HUES6 (cell line): Measurements from ENCODE around the gene NAV3.

ENCODE experiments used
- H3K27ac ChIP-seq: 2 replicates; pipeline ENCODE4 v1.7.0; 2013; ENCODE audit warnings: low read depth, mild to moderate bottlenecking, low read length, inconsistent platforms
- H3K27me3 ChIP-seq: 2 replicates; pipeline ENCODE4 v1.6.1; 2013; ENCODE audit warnings: low read length; ENCODE audit not compliant: control insufficient read depth, insufficient read depth
- H3K36me3 ChIP-seq: 2 replicates; pipeline ENCODE4 v1.6.1; 2013; ENCODE audit warnings: low read length; ENCODE audit not compliant: control insufficient read depth, insufficient read depth
- H3K4me1 ChIP-seq: 2 replicates; pipeline ENCODE4 v1.6.1; 2013; ENCODE audit warnings: low read length; ENCODE audit not compliant: control insufficient read depth, insufficient read depth
- H3K4me3 ChIP-seq: 2 replicates; pipeline ENCODE4 v1.5.1; 2013; ENCODE audit warnings: low read depth, low read length
- H3K9ac ChIP-seq: one replicate; pipeline ENCODE4 v1.6.1; 2013; ENCODE audit warnings: mild to moderate bottlenecking, low read length
- H3K9me3 ChIP-seq: 2 replicates; pipeline ENCODE4 v1.6.1; 2013; ENCODE audit warnings: low read depth, low read length; ENCODE audit not compliant: control insufficient read depth, insufficient read depth

Gene NAV3

GRCh38 chr12:77979597-77980250, 149.0 kb downstream of the NAV3 start:
- H3K9ac ChIP-seq, result no peak overlapping the region
- no peak overlapping the region for H3K27ac ChIP-seq
- H3K4me1 ChIP-seq, result no peaks in the 10 kb centered on the region

GRCh38 chr12:77980782-77981181, 150.1 kb downstream of the NAV3 start:
- H3K4me3 ChIP-seq, result no peak overlapping the region
- H3K36me3 ChIP-seq, result no peaks in the 10 kb centered on the region
- no peaks in the 10 kb centered on the region for H3K27me3 ChIP-seq
- no peak overlapping the region for H3K27ac ChIP-seq
- H3K4me1 ChIP-seq, result no peaks in the 10 kb centered on the region
- no peaks in the 10 kb centered on the region for H3K9me3 ChIP-seq
- no peak overlapping the region for H3K9ac ChIP-seq

More at GRCh38 chr12:77979597-77980250, 149.0 kb downstream of the NAV3 start:
- no peak overlapping the region for H3K4me3 ChIP-seq
- no peaks in the 10 kb centered on the region for H3K9me3 ChIP-seq
- no peaks in the 10 kb centered on the region for H3K36me3 ChIP-seq
- H3K27me3 ChIP-seq, result no peaks in the 10 kb centered on the region

GRCh38 chr12:77983859-77984258, 153.2 kb downstream of the NAV3 start:
- no peak overlapping the region for H3K4me3 ChIP-seq
- no peaks in the 10 kb centered on the region for H3K27me3 ChIP-seq
- H3K27ac ChIP-seq, result no peak overlapping the region
- H3K9ac ChIP-seq, result no peak overlapping the region
- no peaks in the 10 kb centered on the region for H3K36me3 ChIP-seq
- no peaks in the 10 kb centered on the region for H3K4me1 ChIP-seq
- H3K9me3 ChIP-seq, result no peaks in the 10 kb centered on the region

GRCh38 chr12:77992760-77993159, 162.1 kb downstream of the NAV3 start:
- H3K9ac ChIP-seq, result no peak overlapping the region
- no peaks in the 10 kb centered on the region for H3K36me3 ChIP-seq
- no peaks in the 10 kb centered on the region for H3K4me1 ChIP-seq
- H3K27me3 ChIP-seq, result no peaks in the 10 kb centered on the region
- 0 out of 2 replicates have a peak, but pooled peaks cover 4% of the 10 kb centered on the region for H3K9me3 ChIP-seq
- no peak overlapping the region for H3K4me3 ChIP-seq
- H3K27ac ChIP-seq, result no peak overlapping the region

GRCh38 chr12:77993658-77994057, 163.0 kb downstream of the NAV3 start:
- no peaks in the 10 kb centered on the region for H3K36me3 ChIP-seq
- H3K4me1 ChIP-seq, result no peaks in the 10 kb centered on the region
- no peak overlapping the region for H3K4me3 ChIP-seq
- H3K27me3 ChIP-seq, result no peaks in the 10 kb centered on the region
- H3K9me3 ChIP-seq, result 0 out of 2 replicates have a peak, but pooled peaks cover 4% of the 10 kb centered on the region
- no peak overlapping the region for H3K27ac ChIP-seq
- no peak overlapping the region for H3K9ac ChIP-seq

- Histone ChIP-seq H3K36me3 (no peaks in the 10 kb centered on the region), H3K4me1 (no peaks in the 10 kb centered on the region), H3K27ac (no peak overlapping the region), H3K4me3 (no peak overlapping the region), H3K9me3 (no peaks in the 10 kb centered on the region), H3K9ac (no peak overlapping the region), H3K27me3 (no peaks in the 10 kb centered on the region)
These were observed 164.9 kb downstream of the NAV3 start for GRCh38 chr12:77995436-77996167.

GRCh38 chr12:77996670-77997069, 166.0 kb downstream of the NAV3 start:
- Histone ChIP-seq H3K4me1 (no peaks in the 10 kb centered on the region), H3K27ac (no peak overlapping the region), H3K36me3 (no peaks in the 10 kb centered on the region)

GRCh38 chr12:77998236-77998786, 167.6 kb downstream of the NAV3 start:
- Histone ChIP-seq H3K27me3 (no peaks in the 10 kb centered on the region), H3K4me1 (no peaks in the 10 kb centered on the region), H3K4me3 (no peak overlapping the region), H3K27ac (no peak overlapping the region), H3K9me3 (no peaks in the 10 kb centered on the region), H3K36me3 (no peaks in the 10 kb centered on the region), H3K9ac (no peak overlapping the region)

More at GRCh38 chr12:77996670-77997069, 166.0 kb downstream of the NAV3 start:
- Histone ChIP-seq H3K27me3 (no peaks in the 10 kb centered on the region), H3K9me3 (no peaks in the 10 kb centered on the region), H3K9ac (no peak overlapping the region), H3K4me3 (no peak overlapping the region)

- no peaks in the 10 kb centered on the region for H3K36me3 ChIP-seq
- H3K9me3 ChIP-seq, result no peaks in the 10 kb centered on the region
- H3K4me3 ChIP-seq, result no peak overlapping the region
- no peaks in the 10 kb centered on the region for H3K27me3 ChIP-seq
- H3K9ac ChIP-seq, result no peak overlapping the region
- H3K27ac ChIP-seq, result no peak overlapping the region
- no peaks in the 10 kb centered on the region for H3K4me1 ChIP-seq
These were observed 168.5 kb downstream of the NAV3 start for GRCh38 chr12:77999074-77999715.

GRCh38 chr12:78002878-78003277, 172.2 kb downstream of the NAV3 start:
- H3K4me3 ChIP-seq, result no peak overlapping the region
- H3K36me3 ChIP-seq, result no peaks in the 10 kb centered on the region
- no peaks in the 10 kb centered on the region for H3K4me1 ChIP-seq
- H3K27me3 ChIP-seq, result no peaks in the 10 kb centered on the region
- no peak overlapping the region for H3K27ac ChIP-seq
- H3K9me3 ChIP-seq, result no peaks in the 10 kb centered on the region
- H3K9ac ChIP-seq, result no peak overlapping the region
